CD14-positive monocyte (primary cell): ENCODE data around the gene KIAA0930. TPM values are rescaled to one million over a fixed set of nuclear protein-coding genes. Genes with fewer than 3 reads are reported as not detected.

ENCODE experiments used
- DNase-seq, 3 donors: peaks; one replicate each; pipeline ENCODE4 v3.0.0-alpha.2; 2011 to 2022
- H2AFZ ChIP-seq: 2 replicates; pipeline ENCODE4 v1.6.0; 2012; ENCODE audit warnings: mild to moderate bottlenecking, low read depth, low read length, inconsistent platforms; ENCODE audit not compliant: insufficient read depth, poor library complexity, severe bottlenecking
- H3K27ac ChIP-seq, 2 donors: 1 replicate in 1 of 2; 2 replicates in 1 of 2; pipeline ENCODE4 v1.5.1; 2012 to 2013; ENCODE audit warnings: low read length in 2 of 2, control low read depth in 1 of 2, inconsistent platforms in 1 of 2, low read depth in 1 of 2, mild to moderate bottlenecking in 1 of 2
- H3K27me3 ChIP-seq, 2 donors: one replicate each; pipeline versions ENCODE4 v1.6.0 to v1.6.1; 2011 to 2013; ENCODE audit warnings: low read length in 2 of 2; ENCODE audit not compliant: control insufficient read depth in 2 of 2, insufficient read depth in 2 of 2
- H3K36me3 ChIP-seq, 2 donors: replicated peaks in 1 of 2; 1 replicate in 1 of 2; 2 replicates in 1 of 2; pipeline versions ENCODE4 v1.5.1 to v1.6.1; 2012 to 2013; ENCODE audit warnings: low read length in 2 of 2, control low read depth in 1 of 2, inconsistent platforms in 1 of 2, mild to moderate bottlenecking in 1 of 2; ENCODE audit not compliant: insufficient read depth in 2 of 2, control insufficient read depth in 1 of 2
- H3K4me1 ChIP-seq, 2 donors: 1 replicate in 1 of 2; 2 replicates in 1 of 2; pipeline versions ENCODE4 v1.5.1 to v1.6.1; 2012 to 2013; ENCODE audit warnings: low read length in 2 of 2, control low read depth in 1 of 2, inconsistent platforms in 1 of 2, mild to moderate bottlenecking in 1 of 2, moderate library complexity in 1 of 2; ENCODE audit not compliant: insufficient read depth in 2 of 2, control insufficient read depth in 1 of 2
- H3K4me2 ChIP-seq: replicated peaks from 2 replicates; pipeline ENCODE3; 2012; ENCODE audit warnings: low read length, moderate library complexity, mild to moderate bottlenecking; ENCODE audit not compliant: poor library complexity, severe bottlenecking; ENCODE audit errors: extremely low read depth
- H3K4me3 ChIP-seq, 3 experiments: fragments of 200-600 bp in 1 of 3; sonication (generic) in 1 of 3; replicated peaks in 1 of 3; 1 replicate in 2 of 3; 2 replicates in 1 of 3; pipeline ENCODE4 v1.5.1; 2011 to 2013; ENCODE audit warnings: low read length in 3 of 3, mild to moderate bottlenecking in 3 of 3, control low read depth in 2 of 3, low read depth in 2 of 3, inconsistent platforms in 1 of 3, moderate library complexity in 1 of 3
- H3K79me2 ChIP-seq: 2 replicates; pipeline ENCODE4 v1.6.0; 2012; ENCODE audit warnings: mild to moderate bottlenecking, control low read depth, inconsistent platforms, low read length, moderate library complexity; ENCODE audit not compliant: insufficient read depth
- H3K9ac ChIP-seq: 2 replicates; pipeline ENCODE4 v1.6.0; 2017; ENCODE audit warnings: low read length, mild to moderate bottlenecking; ENCODE audit not compliant: insufficient read depth, poor library complexity, severe bottlenecking
- H3K9me3 ChIP-seq, 2 donors: replicated peaks in 1 of 2; 1 replicate in 1 of 2; 2 replicates in 1 of 2; pipeline versions ENCODE4 v1.5.1 to v1.6.1; 2012 to 2013; ENCODE audit warnings: low read length in 2 of 2, control low read depth in 1 of 2; ENCODE audit not compliant: control insufficient read depth in 1 of 2, insufficient read depth in 1 of 2
- H4K20me1 ChIP-seq: 2 replicates; pipeline ENCODE4 v1.6.0; 2012; ENCODE audit warnings: mild to moderate bottlenecking, low read length, control low read depth, moderate library complexity; ENCODE audit not compliant: insufficient read depth
- H3K27ac Mint-ChIP-seq, 7 donors: one replicate each; pipeline ENCODE4 v1.8.0; 2020; ENCODE audit warnings: mild to moderate bottlenecking in 7 of 7, mixed read lengths in 7 of 7, moderate library complexity in 6 of 7, inconsistent platforms in 2 of 7
- H3K27me3 Mint-ChIP-seq, 3 donors: one replicate each; pipeline ENCODE4 v1.8.0; 2021 to 2022; ENCODE audit warnings: low read depth in 3 of 3, mild to moderate bottlenecking in 3 of 3, mixed read lengths in 3 of 3, moderate library complexity in 3 of 3, inconsistent platforms in 1 of 3
- H3K36me3 Mint-ChIP-seq, 2 donors: one replicate each; pipeline ENCODE4 v1.8.0; 2020; ENCODE audit warnings: mixed read lengths in 2 of 2, inconsistent platforms in 1 of 2, mild to moderate bottlenecking in 1 of 2
- H3K4me1 Mint-ChIP-seq: one replicate; pipeline ENCODE4 v1.8.0; 2020; ENCODE audit warnings: mild to moderate bottlenecking, mixed read lengths
- H3K4me3 Mint-ChIP-seq, 2 donors: one replicate each; pipeline ENCODE4 v1.8.0; 2020; ENCODE audit warnings: mild to moderate bottlenecking in 2 of 2, mixed read lengths in 2 of 2, moderate library complexity in 1 of 2
- H3K9me3 Mint-ChIP-seq, 7 donors: one replicate each; pipeline ENCODE4 v1.8.0; 2020 to 2022; ENCODE audit warnings: mixed read lengths in 7 of 7, mild to moderate bottlenecking in 6 of 7, moderate library complexity in 6 of 7, inconsistent platforms in 2 of 7
- WGBS: methylation state at CpG from one replicate; pipeline ENCODE4 v1.1.5; 2013; ENCODE audit warnings: missing lambda C conversion rate; ENCODE audit not compliant: insufficient coverage; 5-methylcytosine and 5-hydroxymethylcytosine counted together
- intact Hi-C, 2 donors: fragments of 100-400 bp; cut with micrococcal nuclease; formaldehyde crosslinking; loops; one replicate each; pipeline versions ENCODE4 v1.15.0 to v1.15.1; 2023
- polyA plus RNA-seq, 3 donors: library from polyadenylated mRNA; depleted of rRNA in 1 of 3; unstranded in 2 of 3; stranded (reverse) in 1 of 3; fragments of 300-500 nt in 2 of 3; fragments of >200 nt in 1 of 3; fragmentation: Illumina TruSeq in 2 of 3; gene quantifications; 1 replicate in 2 of 3; 2 replicates in 1 of 3; pipeline ENCODE4 v1.2.3, GENCODE V29; 2012 to 2021
- TF ChIP-seq, protein P1 (sequence below): fragments of 200-600 bp; IDR thresholded peaks from one replicate; pipeline ENCODE4 v1.8.0; 2022; ENCODE audit warnings: antibody characterized with exemption, mild to moderate bottlenecking

The KIAA0930 gene
- polyA plus RNA-seq, 3 donors: 14.0 to 89.1 (median 15.6) TPM

GRCh38 chr22:45217345-45217744 is 23.3 kb downstream of the KIAA0930 start:
- Mint-ChIP-seq H3K27ac (peak overlapping the region in 1 of 7 donors; percentile 46), H3K36me3 (peaks cover 10 to 34% of the 10 kb centered on the region in 2 donors), H3K4me3 (no peak overlapping the region), H3K9me3 (no peaks in the 10 kb centered on the region), H3K4me1 (peaks cover 79% of the 10 kb centered on the region), H3K27me3 (peaks cover 0 to 3% (median 1%) of the 10 kb centered on the region in 3 donors)
- Histone ChIP-seq H2AFZ (no peak overlapping the region), H3K9ac (no peak overlapping the region), H3K36me3 (no peaks in the 10 kb centered on the region), H4K20me1 (peaks cover 96% of the 10 kb centered on the region), H3K27ac (peak overlapping the region in 1 of 2 donors; percentile 98), H3K4me3 (no peak overlapping the region), H3K9me3 (no peaks in the 10 kb centered on the region), H3K79me2 (peaks cover 99% of the 10 kb centered on the region), H3K27me3 (no peaks in the 10 kb centered on the region), H3K4me1 (peaks cover 70 to 74% of the 10 kb centered on the region in 2 donors), H3K4me2 (no peak overlapping the region)
- intact Hi-C loops: no loop called here
- TF ChIP-seq, protein P1, sequence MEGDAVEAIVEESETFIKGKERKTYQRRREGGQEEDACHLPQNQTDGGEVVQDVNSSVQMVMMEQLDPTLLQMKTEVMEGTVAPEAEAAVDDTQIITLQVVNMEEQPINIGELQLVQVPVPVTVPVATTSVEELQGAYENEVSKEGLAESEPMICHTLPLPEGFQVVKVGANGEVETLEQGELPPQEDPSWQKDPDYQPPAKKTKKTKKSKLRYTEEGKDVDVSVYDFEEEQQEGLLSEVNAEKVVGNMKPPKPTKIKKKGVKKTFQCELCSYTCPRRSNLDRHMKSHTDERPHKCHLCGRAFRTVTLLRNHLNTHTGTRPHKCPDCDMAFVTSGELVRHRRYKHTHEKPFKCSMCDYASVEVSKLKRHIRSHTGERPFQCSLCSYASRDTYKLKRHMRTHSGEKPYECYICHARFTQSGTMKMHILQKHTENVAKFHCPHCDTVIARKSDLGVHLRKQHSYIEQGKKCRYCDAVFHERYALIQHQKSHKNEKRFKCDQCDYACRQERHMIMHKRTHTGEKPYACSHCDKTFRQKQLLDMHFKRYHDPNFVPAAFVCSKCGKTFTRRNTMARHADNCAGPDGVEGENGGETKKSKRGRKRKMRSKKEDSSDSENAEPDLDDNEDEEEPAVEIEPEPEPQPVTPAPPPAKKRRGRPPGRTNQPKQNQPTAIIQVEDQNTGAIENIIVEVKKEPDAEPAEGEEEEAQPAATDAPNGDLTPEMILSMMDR: no peak
- WGBS: 97% methylated on average over 4 of the region's 6 CpGs
- DNase-seq: no peak

DNA sequence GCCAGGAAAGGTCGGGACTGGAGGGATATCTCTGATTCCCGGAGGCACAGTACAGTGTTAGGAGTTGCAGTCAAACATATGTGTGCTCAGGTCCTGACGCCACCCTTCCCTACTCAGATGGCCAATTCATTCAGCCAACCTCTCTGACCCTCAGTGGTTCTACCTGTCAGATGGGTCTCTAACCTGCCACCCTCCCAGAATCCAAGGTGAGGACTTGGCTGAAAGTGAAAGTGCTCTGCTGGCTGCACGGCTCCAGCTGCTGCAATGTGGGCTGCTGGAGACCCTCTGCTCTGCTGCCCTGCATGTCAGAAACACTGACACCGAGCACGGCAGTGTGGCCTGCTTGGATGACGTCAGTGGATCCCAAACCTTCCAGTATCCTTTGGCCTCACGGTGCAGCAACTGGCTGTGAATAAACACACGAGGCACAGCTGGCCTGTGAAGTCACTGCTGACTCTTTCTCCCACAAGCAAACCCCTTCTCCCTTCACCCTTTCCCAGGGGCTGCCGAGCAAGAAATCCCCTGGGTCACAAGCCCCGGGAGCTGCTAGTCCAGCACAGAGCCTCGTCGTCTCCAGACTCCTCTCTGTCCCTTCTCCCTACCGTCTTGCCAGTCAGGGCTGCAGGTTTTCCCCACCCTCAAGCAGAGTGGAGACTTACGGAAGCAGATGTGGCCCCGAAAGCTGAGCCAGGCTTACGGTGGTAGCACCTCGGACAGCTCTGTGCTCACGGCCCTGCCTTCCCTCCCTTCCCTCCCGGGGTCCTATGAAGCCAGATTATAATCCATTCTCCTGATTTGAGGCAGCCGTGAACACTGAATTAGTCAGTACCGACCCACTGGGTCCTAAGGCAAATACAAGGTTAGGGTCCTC is 24.3 kb downstream of the KIAA0930 start:
- Histone ChIP-seq H3K4me1 (peaks cover 68 to 73% of the 10 kb centered on the region in 2 donors), H3K4me3 (no peak overlapping the region), H4K20me1 (peaks cover 97% of the 10 kb centered on the region), H3K79me2 (peaks cover 99% of the 10 kb centered on the region), H3K9me3 (no peaks in the 10 kb centered on the region), H3K27me3 (no peaks in the 10 kb centered on the region), H2AFZ (no peak overlapping the region), H3K27ac (peak overlapping the region; percentile 34 to 98), H3K36me3 (peaks cover 5 to 6% of the 10 kb centered on the region in 2 donors), H3K4me2 (no peak overlapping the region), H3K9ac (no peak overlapping the region)
- H3K4me3 Mint-ChIP-seq: no peak overlapping the region
- 86% methylated on average over 16 of the region's 22 CpGs for WGBS
- peaks cover 0 to 4% (median 1%) of the 10 kb centered on the region in 3 donors for H3K27me3 Mint-ChIP-seq
- peaks cover 78% of the 10 kb centered on the region for H3K4me1 Mint-ChIP-seq
- TF ChIP-seq, protein P1: no peak
- no peak for DNase-seq
- intact Hi-C loops: no loop called here
- H3K36me3 Mint-ChIP-seq: peaks cover 16 to 37% of the 10 kb centered on the region in 2 donors
- no peaks in the 10 kb centered on the region for H3K9me3 Mint-ChIP-seq
- H3K27ac Mint-ChIP-seq: peak overlapping the region; percentile 60 to 87 (median 81)
